Measurements from ENCODE around the gene EDIL3.

The EDIL3 gene

GRCh38 chr5:84255315-84255714 is 129.4 kb downstream of the EDIL3 start:
- no peak for DNase-seq

GRCh38 chr5:84253946-84254345 is 130.7 kb downstream of the EDIL3 start:
- DNase-seq = no peak

- no peak for DNase-seq
Measured at GRCh38 chr5:84251503-84251902, 133.2 kb downstream of the EDIL3 start.

- no peak for DNase-seq
Measured at GRCh38 chr5:84249918-84250630, 134.6 kb downstream of the EDIL3 start.

- DNase-seq = no peak
Measured at GRCh38 chr5:84248013-84248412, 136.7 kb downstream of the EDIL3 start.

- no peak for DNase-seq
Measured at GRCh38 chr5:84242286-84242685, 142.4 kb downstream of the EDIL3 start.

- no peak for DNase-seq
Measured at GRCh38 chr5:84239494-84239893, 145.2 kb downstream of the EDIL3 start.

- DNase-seq = no peak
Measured at GRCh38 chr5:84237126-84237525, 147.6 kb downstream of the EDIL3 start.

- no peak for DNase-seq
Measured at GRCh38 chr5:84231433-84231832, 153.2 kb downstream of the EDIL3 start.

GRCh38 chr5:84229045-84229444 is 155.6 kb downstream of the EDIL3 start:
- no peak for DNase-seq

GRCh38 chr5:84228266-84228665 is 156.4 kb downstream of the EDIL3 start:
- no peak for DNase-seq

GRCh38 chr5:84227236-84227635 is 157.4 kb downstream of the EDIL3 start:
- no peak for DNase-seq

- no peak for DNase-seq
Measured at GRCh38 chr5:84218546-84218945, 166.1 kb downstream of the EDIL3 start.

GRCh38 chr5:84215521-84215920 is 169.2 kb downstream of the EDIL3 start:
- DNase-seq = no peak

GRCh38 chr5:84213861-84214260 is 170.8 kb downstream of the EDIL3 start:
- no peak for DNase-seq

- DNase-seq = no peak
Measured at GRCh38 chr5:84213212-84213611, 171.5 kb downstream of the EDIL3 start.

- no peak for DNase-seq
Measured at GRCh38 chr5:84204772-84205171, 179.9 kb downstream of the EDIL3 start.

GRCh38 chr5:84202136-84202535 is 182.5 kb downstream of the EDIL3 start:
- no peak for DNase-seq

- no peak for DNase-seq
Measured at GRCh38 chr5:84197538-84197937, 187.1 kb downstream of the EDIL3 start.

- DNase-seq = no peak
Measured at GRCh38 chr5:84191281-84191680, 193.4 kb downstream of the EDIL3 start.

GRCh38 chr5:84184857-84185256 is 199.8 kb downstream of the EDIL3 start:
- no peak for DNase-seq

GRCh38 chr5:84181093-84181492 is 203.6 kb downstream of the EDIL3 start:
- no peak for DNase-seq

- DNase-seq = no peak
Measured at GRCh38 chr5:84168841-84169240, 215.8 kb downstream of the EDIL3 start.

- DNase-seq = no peak
Measured at GRCh38 chr5:84163671-84164070, 221.0 kb downstream of the EDIL3 start.

- DNase-seq = no peak
Measured at GRCh38 chr5:84162695-84163094, 222.0 kb downstream of the EDIL3 start.

Data from CD4-positive, alpha-beta T cell treated with Interleukin-15 for 1 hour (primary cell).